GM04503 (cell line): ENCODE data around the gene SETX.
"Not testable (repeated sequence)": the region's sequence is repeated elsewhere in the genome, so short reads cannot be mapped to it uniquely, and the experiment has no call there.

ENCODE experiments used
- DNase-seq: peaks from one replicate; pipeline ENCODE4 v3.0.0-alpha.2; 2012; ENCODE audit warnings: low read depth

SETX gene

GRCh38 chr9:132283165-132283564 lies 71.6 kb downstream of the SETX start:
- DNase-seq: no peak

GRCh38 chr9:132274861-132275260 lies 79.9 kb downstream of the SETX start:
- DNase-seq: no peak

- not testable (repeated sequence) for DNase-seq
Observed at GRCh38 chr9:132269704-132270516, 84.9 kb downstream of the SETX start.

GRCh38 chr9:132268725-132269352 lies 85.9 kb downstream of the SETX start:
- DNase-seq: no peak

- DNase-seq: no peak
Observed at GRCh38 chr9:132267660-132268059, 87.1 kb downstream of the SETX start.

- DNase-seq: no peak
Observed at GRCh38 chr9:132266017-132266416, 88.8 kb downstream of the SETX start.

- DNase-seq: no peak
Observed at GRCh38 chr9:132260846-132261245, 93.9 kb downstream of the SETX start.

GRCh38 chr9:132250324-132251262 lies 104.2 kb downstream of the SETX start:
- DNase-seq: no peak

- no peak for DNase-seq
Observed at GRCh38 chr9:132249690-132250089, 105.1 kb downstream of the SETX start.

GRCh38 chr9:132249123-132249522 lies 105.7 kb downstream of the SETX start:
- no peak for DNase-seq

GRCh38 chr9:132247942-132248341 lies 106.8 kb downstream of the SETX start:
- DNase-seq: no peak

GRCh38 chr9:132245465-132245864 lies 109.3 kb downstream of the SETX start:
- DNase-seq: no peak

GRCh38 chr9:132244582-132245455 lies 110.0 kb downstream of the SETX start:
- no peak for DNase-seq

GRCh38 chr9:132243156-132244074 lies 111.4 kb downstream of the SETX start:
- no peak for DNase-seq

GRCh38 chr9:132242621-132243155 lies 112.1 kb downstream of the SETX start:
- DNase-seq: no peak

- DNase-seq: no peak
Observed at GRCh38 chr9:132241840-132242620, 112.8 kb downstream of the SETX start.

- no peak for DNase-seq
Observed at GRCh38 chr9:132241483-132241839, 113.3 kb downstream of the SETX start.

- no peak for DNase-seq
Observed at GRCh38 chr9:132240841-132241482, 113.8 kb downstream of the SETX start.
